AG04450 (cell line): ENCODE results near the gene CENPT. TPM values are rescaled to one million over a fixed set of nuclear protein-coding genes. Genes with fewer than 3 reads are reported as not detected.

Experiments
- CTCF ChIA-PET: fragments of 300-600, 350-600 bp; formaldehyde crosslinking; extraction: SDS; loops from one replicate; lab custom pipeline; 2022; ENCODE audit warnings: antibody characterized with exemption, inconsistent platforms; lab: Charles Lee
- POLR2A ChIA-PET: fragments of 350-600 bp; formaldehyde crosslinking; extraction: SDS; loops from one replicate; lab custom pipeline; 2021; ENCODE audit warnings: antibody characterized with exemption, inconsistent platforms; lab: Yijun Ruan, JAX
- DNase-seq: peaks from one replicate; pipeline ENCODE4 v3.0.0-alpha.2; 2011; ENCODE audit warnings: low read depth, low spot score
- H3K27ac ChIP-seq: one replicate; pipeline ENCODE4 v1.5.1; 2012; ENCODE audit warnings: low read depth, low read length, control low read depth
- H3K27me3 ChIP-seq: one replicate; pipeline ENCODE4 v1.6.0; 2012; ENCODE audit warnings: low read length; ENCODE audit not compliant: control insufficient read depth, insufficient read depth
- H3K4me3 ChIP-seq: 2 replicates; pipeline ENCODE4 v1.5.1; 2011; ENCODE audit warnings: mild to moderate bottlenecking, low read depth, low read length, control low read depth
- H3K9me3 ChIP-seq: 2 replicates; pipeline ENCODE4 v1.5.1; 2012; ENCODE audit warnings: low read length; ENCODE audit not compliant: control insufficient read depth, insufficient read depth
- polyA plus RNA-seq: library from polyadenylated mRNA; depleted of rRNA; stranded (reverse); fragments of >200 nt; gene quantifications from 2 replicates; pipeline ENCODE4 v1.2.3, GENCODE V29; 2011
- TF ChIP-seq, protein P1 (sequence below): IDR thresholded peaks from 2 replicates; pipeline ENCODE4 v1.5.1; 2011; ENCODE audit warnings: low read depth, low read length, control low read depth, inconsistent platforms

CENPT gene
- polyA plus RNA-seq, 1 experiment: 17.9 TPM

DNA sequence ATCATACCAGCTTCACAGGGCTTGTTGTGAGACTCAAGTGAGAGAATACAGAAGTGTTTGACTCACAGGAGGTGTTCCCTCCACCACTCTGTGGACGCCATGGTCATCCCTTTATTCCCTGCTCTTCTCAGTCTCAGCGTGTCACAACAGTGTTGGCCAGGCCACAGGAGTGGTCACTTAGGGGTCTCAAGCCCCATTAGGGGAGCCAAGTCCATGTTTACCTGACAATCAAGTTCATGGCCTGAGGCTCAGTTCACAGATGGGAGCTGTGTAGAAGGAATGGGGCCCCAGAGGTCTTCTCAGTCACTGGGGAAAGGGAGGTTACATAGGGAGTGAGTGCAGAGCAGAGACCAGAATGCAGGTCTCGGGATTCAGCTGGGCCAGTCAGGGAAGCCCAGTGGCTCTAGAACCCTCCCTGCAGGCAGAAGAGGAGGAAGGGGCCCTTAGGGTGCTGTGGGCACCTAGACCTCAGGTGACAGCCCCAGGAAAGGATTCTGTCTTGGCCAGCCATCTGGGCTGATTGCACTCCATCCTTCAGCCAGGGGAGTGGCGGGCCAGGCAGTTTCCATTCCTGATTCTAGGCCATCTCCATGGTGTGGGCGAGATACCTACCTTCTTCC is 9.5 kb upstream of the CENPT start:
- H3K27me3 ChIP-seq: no peaks in the 10 kb centered on the region
- ChIA-PET POLR2A (interaction anchor here (0.6 kb wide), 1 partner anchor 35 kb away, joined by 3 read pairs; no protein-coding TSS in a partner anchor), CTCF (interaction anchor here (1.0 to 1.8 kb wide), 2 partner anchors 27 to 40 kb away, joined by 3 to 5 read pairs; no protein-coding TSS in a partner anchor)
- no peak overlapping the region for H3K4me3 ChIP-seq
- H3K9me3 ChIP-seq: no peaks in the 10 kb centered on the region
- TF ChIP-seq, protein P1, sequence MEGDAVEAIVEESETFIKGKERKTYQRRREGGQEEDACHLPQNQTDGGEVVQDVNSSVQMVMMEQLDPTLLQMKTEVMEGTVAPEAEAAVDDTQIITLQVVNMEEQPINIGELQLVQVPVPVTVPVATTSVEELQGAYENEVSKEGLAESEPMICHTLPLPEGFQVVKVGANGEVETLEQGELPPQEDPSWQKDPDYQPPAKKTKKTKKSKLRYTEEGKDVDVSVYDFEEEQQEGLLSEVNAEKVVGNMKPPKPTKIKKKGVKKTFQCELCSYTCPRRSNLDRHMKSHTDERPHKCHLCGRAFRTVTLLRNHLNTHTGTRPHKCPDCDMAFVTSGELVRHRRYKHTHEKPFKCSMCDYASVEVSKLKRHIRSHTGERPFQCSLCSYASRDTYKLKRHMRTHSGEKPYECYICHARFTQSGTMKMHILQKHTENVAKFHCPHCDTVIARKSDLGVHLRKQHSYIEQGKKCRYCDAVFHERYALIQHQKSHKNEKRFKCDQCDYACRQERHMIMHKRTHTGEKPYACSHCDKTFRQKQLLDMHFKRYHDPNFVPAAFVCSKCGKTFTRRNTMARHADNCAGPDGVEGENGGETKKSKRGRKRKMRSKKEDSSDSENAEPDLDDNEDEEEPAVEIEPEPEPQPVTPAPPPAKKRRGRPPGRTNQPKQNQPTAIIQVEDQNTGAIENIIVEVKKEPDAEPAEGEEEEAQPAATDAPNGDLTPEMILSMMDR: no peak
- DNase-seq: no peak
- H3K27ac ChIP-seq: peak overlapping the region; percentile 3

DNA sequence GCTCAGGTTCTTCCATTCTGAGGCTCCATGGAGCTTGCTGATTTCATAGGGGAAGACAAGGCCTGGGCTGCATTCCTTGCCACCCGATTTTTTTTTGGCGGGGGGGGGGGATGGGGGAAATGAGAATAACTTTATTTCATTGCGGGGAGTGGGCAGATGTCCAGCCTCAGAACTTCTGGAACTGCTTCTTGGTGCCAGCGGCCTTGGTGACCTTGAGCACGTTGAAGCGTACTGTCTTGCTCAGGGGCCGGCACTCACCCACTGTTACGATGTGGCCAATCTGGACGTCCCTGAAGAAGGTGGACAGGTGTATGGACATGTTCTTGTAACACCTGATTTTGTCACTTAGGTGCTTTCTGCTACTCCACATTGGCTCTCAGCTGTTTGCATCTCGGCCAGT is 8.3 kb upstream of the CENPT start:
- Histone ChIP-seq H3K27ac (no peak overlapping the region), H3K4me3 (no peak overlapping the region), H3K27me3 (no peaks in the 10 kb centered on the region), H3K9me3 (no peaks in the 10 kb centered on the region)
- no peak for DNase-seq
- CTCF ChIA-PET: no interaction called here
- POLR2A ChIA-PET: no interaction called here
- TF ChIP-seq, protein P1: no peak

DNA sequence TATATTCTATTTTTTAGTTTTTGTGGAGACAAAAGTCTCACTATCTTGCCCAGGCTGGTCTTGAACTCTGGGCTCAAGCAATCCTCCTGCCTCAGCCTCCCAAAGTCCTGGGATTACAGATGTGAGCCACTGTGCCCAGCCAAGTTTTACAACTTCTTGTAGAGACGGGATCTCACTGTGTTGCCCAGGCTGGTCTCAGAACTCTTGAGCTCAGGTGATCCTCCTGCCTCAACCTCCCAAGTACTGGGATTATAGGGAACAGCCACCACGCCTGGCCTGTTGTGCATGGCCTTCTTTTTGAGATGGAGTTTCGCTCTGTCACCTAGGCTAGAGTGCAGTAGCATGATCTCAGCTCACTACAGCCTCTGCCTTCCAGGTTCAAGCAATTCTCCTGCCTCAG is 6.2 kb upstream of the CENPT start:
- TF ChIP-seq, protein P1: no peak
- Histone ChIP-seq H3K9me3 (no peaks in the 10 kb centered on the region), H3K27ac (no peak overlapping the region), H3K27me3 (no peaks in the 10 kb centered on the region), H3K4me3 (no peak overlapping the region)
- ChIA-PET POLR2A (no interaction called here), CTCF (no interaction called here)
- no peak for DNase-seq

DNA sequence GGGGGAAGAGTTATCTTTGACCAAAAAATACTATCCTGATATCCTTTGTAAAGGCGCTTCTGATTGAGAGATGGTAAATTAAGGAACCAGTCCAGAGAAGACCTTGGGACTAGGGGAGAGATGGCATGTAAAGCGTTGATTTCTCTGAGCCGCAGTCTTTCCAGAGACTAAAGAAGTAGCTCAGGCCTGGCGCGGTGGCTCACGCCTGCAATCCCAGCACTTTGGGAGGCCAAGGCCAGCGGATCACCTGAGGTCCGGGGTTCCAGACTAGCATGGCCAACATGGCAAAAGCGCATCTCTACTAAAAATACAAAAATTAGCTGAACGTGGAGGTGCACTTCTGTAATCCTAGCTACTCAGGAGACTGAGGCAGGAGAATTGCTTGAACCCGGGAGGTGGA is 625 bp upstream of the CENPT start:
- H3K27me3 ChIP-seq: no peaks in the 10 kb centered on the region
- no peak overlapping the region for H3K27ac ChIP-seq
- DNase-seq: no peak
- H3K4me3 ChIP-seq: peak overlapping the region; percentile 86
- ChIA-PET CTCF (interaction anchor here (0.7 to 1.5 kb wide), 2 partner anchors 36 to 175 kb away, joined by 3 to 4 read pairs; no protein-coding TSS in a partner anchor), POLR2A (interaction anchor here (1.3 to 2.1 kb wide), 2 partner anchors 12 to 25 kb away, joined by 3 to 9 read pairs; partner anchors contain the start of gene EDC4)
- TF ChIP-seq, protein P1: no peak
- peaks cover 4% of the 10 kb centered on the region; the same call in 1 of the 2 replicates for H3K9me3 ChIP-seq
